GM23338 (cell line): ENCODE data around the gene MYCBP2. TPM values are rescaled to one million over a fixed set of nuclear protein-coding genes. Genes with fewer than 3 reads are reported as not detected.

Experiments used
- ATAC-seq: fragments of 200-7000 bp; cut with Tn5 transposase; 3 replicates; pipeline ENCODE4 v1.9.1; 2020
- DNase-seq: peaks from one replicate; pipeline ENCODE4 v3.0.0-alpha.2; 2015; ENCODE audit warnings: low spot score
- H2AFZ ChIP-seq: fragments of 200-600 bp; sonication (generic); 2 replicates; pipeline ENCODE4 v1.8.0; 2016; ENCODE audit warnings: antibody characterized with exemption, mild to moderate bottlenecking, moderate library complexity
- H3F3A ChIP-seq: fragments of 200-600 bp; sonication (generic); replicated peaks from 2 replicates; pipeline ENCODE4 v1.8.0; 2017; ENCODE audit warnings: antibody characterized with exemption, mixed run types, low read depth
- H3K27ac ChIP-seq: fragments of 200-600 bp; sonication (generic); 2 replicates; pipeline ENCODE4 v1.6.1; 2016; ENCODE audit warnings: low read depth
- H3K27me3 ChIP-seq: fragments of 200-600 bp; sonication (generic); 2 replicates; pipeline ENCODE4 v1.8.0; 2016; ENCODE audit warnings: mild to moderate bottlenecking, mixed run types, moderate library complexity; ENCODE audit not compliant: insufficient read depth
- H3K36me3 ChIP-seq: fragments of 200-600 bp; sonication (generic); 2 replicates; pipeline ENCODE4 v1.8.0; 2016; ENCODE audit warnings: mild to moderate bottlenecking; ENCODE audit not compliant: insufficient read depth
- H3K4me1 ChIP-seq: fragments of 200-600 bp; sonication (generic); 2 replicates; pipeline ENCODE4 v1.8.0; 2016; ENCODE audit warnings: mild to moderate bottlenecking, moderate library complexity; ENCODE audit not compliant: insufficient read depth
- H3K4me2 ChIP-seq: fragments of 200-600 bp; sonication (generic); 2 replicates; pipeline ENCODE4 v1.7.1; 2017; ENCODE audit warnings: mixed run types
- H3K4me3 ChIP-seq: fragments of 200-600 bp; sonication (generic); 2 replicates; pipeline ENCODE4 v1.6.1; 2016; ENCODE audit warnings: mixed run types
- H3K79me2 ChIP-seq: fragments of 200-600 bp; sonication (generic); replicated peaks from 2 replicates; pipeline ENCODE4 v1.8.0; 2017; ENCODE audit warnings: mild to moderate bottlenecking; ENCODE audit not compliant: insufficient read depth
- H3K9me2 ChIP-seq: fragments of 200-600 bp; sonication (generic); 2 replicates; pipeline ENCODE4 v1.8.0; 2017; ENCODE audit not compliant: insufficient read depth
- H4K20me1 ChIP-seq: fragments of 200-600 bp; sonication (generic); replicated peaks from 2 replicates; pipeline ENCODE4 v1.8.0; 2017; ENCODE audit warnings: mild to moderate bottlenecking; ENCODE audit not compliant: insufficient read depth
- H3K27ac Mint-ChIP-seq: 2 replicates; pipeline ENCODE4 v1.8.0; 2020; ENCODE audit warnings: inconsistent platforms, mild to moderate bottlenecking, moderate library complexity, mixed read lengths
- H3K27me3 Mint-ChIP-seq: 3 replicates; pipeline ENCODE4 v1.8.0; 2022; ENCODE audit warnings: low read depth, mild to moderate bottlenecking, moderate library complexity, mixed read lengths, inconsistent platforms; ENCODE audit not compliant: insufficient read depth, poor library complexity
- H3K36me3 Mint-ChIP-seq: 3 replicates; pipeline ENCODE4 v1.8.0; 2021; ENCODE audit warnings: low read depth, mild to moderate bottlenecking, inconsistent platforms, moderate library complexity, mixed read lengths
- H3K4me1 Mint-ChIP-seq: 3 replicates; pipeline ENCODE4 v1.8.0; 2020; ENCODE audit warnings: mild to moderate bottlenecking, inconsistent platforms, mixed read lengths
- H3K4me3 Mint-ChIP-seq: 3 replicates; pipeline ENCODE4 v1.8.0; 2021; ENCODE audit warnings: moderate library complexity, mild to moderate bottlenecking, inconsistent platforms, mixed read lengths
- H3K9me3 Mint-ChIP-seq: 3 replicates; pipeline ENCODE4 v1.8.0; 2020; ENCODE audit warnings: moderate library complexity, mild to moderate bottlenecking, inconsistent platforms, mixed read lengths
- CREB1 ChIP-seq: fragments of 250-450 bp; sonication (Bioruptor Pico); IDR thresholded peaks from 2 replicates; pipeline ENCODE4 v1.5.0; 2020; ENCODE audit warnings: low read depth, mild to moderate bottlenecking, moderate library complexity
- EZH2 ChIP-seq: fragments of 200-600 bp; sonication (generic); IDR thresholded peaks from one replicate; pipeline ENCODE4 v1.8.0; 2017; ENCODE audit warnings: antibody characterized with exemption, mild to moderate bottlenecking, low read depth; ENCODE audit not compliant: unreplicated experiment
- EZH2phosphoT487 ChIP-seq: fragments of 200-600 bp; sonication (generic); IDR thresholded peaks from one replicate; pipeline ENCODE4 v1.8.1; 2018; ENCODE audit warnings: antibody characterized with exemption; ENCODE audit not compliant: unreplicated experiment
- JUNB ChIP-seq: IDR thresholded peaks from one replicate; pipeline ENCODE4 v1.6.1; 2016; ENCODE audit warnings: antibody characterized with exemption; ENCODE audit not compliant: unreplicated experiment
- NANOG ChIP-seq: IDR thresholded peaks from 2 replicates; pipeline ENCODE4 v1.6.1; 2016; ENCODE audit warnings: antibody characterized with exemption, borderline replicate concordance
- POLR2AphosphoS5 ChIP-seq: IDR thresholded peaks from 2 replicates; pipeline ENCODE4 v1.6.1; 2016; ENCODE audit warnings: antibody characterized with exemption, low read depth
- STAT1 ChIP-seq: IDR thresholded peaks from one replicate; pipeline ENCODE4 v1.6.1; 2016; ENCODE audit warnings: antibody characterized with exemption; ENCODE audit not compliant: unreplicated experiment
- ZNF114 ChIP-seq: fragments of 250-450 bp; sonication (Bioruptor Pico); IDR thresholded peaks from 2 replicates; pipeline ENCODE4 v1.5.0; 2020; ENCODE audit warnings: mild to moderate bottlenecking, moderate library complexity
- ZNF331 ChIP-seq: fragments of 250-450 bp; sonication (Bioruptor Pico); IDR thresholded peaks from 2 replicates; pipeline ENCODE4 v1.5.0; 2020; ENCODE audit warnings: low read depth, mild to moderate bottlenecking, moderate library complexity
- polyA plus RNA-seq: library from polyadenylated mRNA; unstranded; fragments of >200 nt; fragmentation: Nextera tagmentation; extraction: Ambion mirVana; gene quantifications from 2 replicates; pipeline ENCODE4 v1.2.1, GENCODE V29; 2016
- total RNA-seq: library from RNA; depleted of rRNA; stranded (reverse); fragments of >200 nt; shearing (Covaris generic); gene quantifications from 2 replicates; pipeline ENCODE4 v1.2.3, GENCODE V29; 2014
- TF ChIP-seq, protein P1 (sequence below): IDR thresholded peaks from 2 replicates; pipeline ENCODE4 v1.6.1; 2016; ENCODE audit warnings: antibody characterized with exemption
- TF ChIP-seq, protein P2 (sequence below): fragments of 250-450 bp; sonication (Bioruptor Pico); IDR thresholded peaks from 2 replicates; pipeline ENCODE4 v1.5.0; 2020; ENCODE audit warnings: mild to moderate bottlenecking, moderate library complexity
- TF ChIP-seq, protein P3 (sequence below): IDR thresholded peaks from one replicate; pipeline ENCODE4 v1.6.1; 2018; ENCODE audit warnings: antibody characterized with exemption; ENCODE audit not compliant: unreplicated experiment
- TF ChIP-seq, protein P4 (sequence below), 2 experiments: fragments of 200-600 bp in 1 of 2; sonication (generic) in 1 of 2; conservative IDR thresholded peaks; 2 replicates each; pipeline versions ENCODE4 v1.5.1 to v1.6.1; 2016 to 2017; ENCODE audit warnings: antibody characterized with exemption in 2 of 2, low read depth in 2 of 2, mild to moderate bottlenecking in 2 of 2, moderate library complexity in 1 of 2

The MYCBP2 gene
- total and polyA plus RNA-seq, 2 experiments from 2014 or later, result 54.6 to 77.2 TPM

DNA sequence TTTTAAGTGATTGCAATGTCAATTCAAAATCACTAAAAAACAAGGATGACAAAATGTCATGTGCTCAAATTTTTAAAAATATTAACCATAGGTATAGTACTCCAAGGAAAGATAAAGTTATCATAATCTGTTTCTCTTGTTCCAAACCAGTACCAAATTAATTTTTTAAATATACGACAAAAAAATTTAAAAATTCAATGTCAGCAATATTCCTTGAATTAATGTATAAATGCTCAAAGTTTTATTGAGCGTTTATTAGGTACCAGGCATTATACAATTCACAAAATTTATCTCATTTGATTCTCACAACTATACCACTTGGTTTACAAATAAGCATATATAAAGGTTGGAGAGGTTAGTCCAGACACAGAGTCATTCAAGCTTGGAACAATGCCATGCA lies 64.7 kb downstream of the MYCBP2 start:
- no peaks in the 10 kb centered on the region for H3K9me2 ChIP-seq
- Mint-ChIP-seq H3K27ac (no peak overlapping the region), H3K36me3 (no peaks in the 10 kb centered on the region), H3K4me3 (no peak overlapping the region), H3K27me3 (no peaks in the 10 kb centered on the region), H3K9me3 (no peaks in the 10 kb centered on the region), H3K4me1 (no peaks in the 10 kb centered on the region)
- no peaks in the 10 kb centered on the region for H3F3A ChIP-seq
- no peak overlapping the region for H3K4me2 ChIP-seq
- no peak for ATAC-seq
- no peaks in the 10 kb centered on the region for H3K27me3 ChIP-seq
- H3K4me3 ChIP-seq, result no peak overlapping the region
- H3K79me2 ChIP-seq, result no peaks in the 10 kb centered on the region
- H3K4me1 ChIP-seq, result no peaks in the 10 kb centered on the region
- no peak overlapping the region for H2AFZ ChIP-seq
- TF ChIP-seq, protein P1, sequence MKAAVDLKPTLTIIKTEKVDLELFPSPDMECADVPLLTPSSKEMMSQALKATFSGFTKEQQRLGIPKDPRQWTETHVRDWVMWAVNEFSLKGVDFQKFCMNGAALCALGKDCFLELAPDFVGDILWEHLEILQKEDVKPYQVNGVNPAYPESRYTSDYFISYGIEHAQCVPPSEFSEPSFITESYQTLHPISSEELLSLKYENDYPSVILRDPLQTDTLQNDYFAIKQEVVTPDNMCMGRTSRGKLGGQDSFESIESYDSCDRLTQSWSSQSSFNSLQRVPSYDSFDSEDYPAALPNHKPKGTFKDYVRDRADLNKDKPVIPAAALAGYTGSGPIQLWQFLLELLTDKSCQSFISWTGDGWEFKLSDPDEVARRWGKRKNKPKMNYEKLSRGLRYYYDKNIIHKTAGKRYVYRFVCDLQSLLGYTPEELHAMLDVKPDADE, result no peak
- no peak for TF ChIP-seq NANOG
- no peak for TF ChIP-seq POLR2AphosphoS5
- TF ChIP-seq EZH2phosphoT487, result no peak
- TF ChIP-seq ZNF114 (CRISPR knock-in tag), result no peak
- TF ChIP-seq JUNB, result no peak
- TF ChIP-seq, protein P2, sequence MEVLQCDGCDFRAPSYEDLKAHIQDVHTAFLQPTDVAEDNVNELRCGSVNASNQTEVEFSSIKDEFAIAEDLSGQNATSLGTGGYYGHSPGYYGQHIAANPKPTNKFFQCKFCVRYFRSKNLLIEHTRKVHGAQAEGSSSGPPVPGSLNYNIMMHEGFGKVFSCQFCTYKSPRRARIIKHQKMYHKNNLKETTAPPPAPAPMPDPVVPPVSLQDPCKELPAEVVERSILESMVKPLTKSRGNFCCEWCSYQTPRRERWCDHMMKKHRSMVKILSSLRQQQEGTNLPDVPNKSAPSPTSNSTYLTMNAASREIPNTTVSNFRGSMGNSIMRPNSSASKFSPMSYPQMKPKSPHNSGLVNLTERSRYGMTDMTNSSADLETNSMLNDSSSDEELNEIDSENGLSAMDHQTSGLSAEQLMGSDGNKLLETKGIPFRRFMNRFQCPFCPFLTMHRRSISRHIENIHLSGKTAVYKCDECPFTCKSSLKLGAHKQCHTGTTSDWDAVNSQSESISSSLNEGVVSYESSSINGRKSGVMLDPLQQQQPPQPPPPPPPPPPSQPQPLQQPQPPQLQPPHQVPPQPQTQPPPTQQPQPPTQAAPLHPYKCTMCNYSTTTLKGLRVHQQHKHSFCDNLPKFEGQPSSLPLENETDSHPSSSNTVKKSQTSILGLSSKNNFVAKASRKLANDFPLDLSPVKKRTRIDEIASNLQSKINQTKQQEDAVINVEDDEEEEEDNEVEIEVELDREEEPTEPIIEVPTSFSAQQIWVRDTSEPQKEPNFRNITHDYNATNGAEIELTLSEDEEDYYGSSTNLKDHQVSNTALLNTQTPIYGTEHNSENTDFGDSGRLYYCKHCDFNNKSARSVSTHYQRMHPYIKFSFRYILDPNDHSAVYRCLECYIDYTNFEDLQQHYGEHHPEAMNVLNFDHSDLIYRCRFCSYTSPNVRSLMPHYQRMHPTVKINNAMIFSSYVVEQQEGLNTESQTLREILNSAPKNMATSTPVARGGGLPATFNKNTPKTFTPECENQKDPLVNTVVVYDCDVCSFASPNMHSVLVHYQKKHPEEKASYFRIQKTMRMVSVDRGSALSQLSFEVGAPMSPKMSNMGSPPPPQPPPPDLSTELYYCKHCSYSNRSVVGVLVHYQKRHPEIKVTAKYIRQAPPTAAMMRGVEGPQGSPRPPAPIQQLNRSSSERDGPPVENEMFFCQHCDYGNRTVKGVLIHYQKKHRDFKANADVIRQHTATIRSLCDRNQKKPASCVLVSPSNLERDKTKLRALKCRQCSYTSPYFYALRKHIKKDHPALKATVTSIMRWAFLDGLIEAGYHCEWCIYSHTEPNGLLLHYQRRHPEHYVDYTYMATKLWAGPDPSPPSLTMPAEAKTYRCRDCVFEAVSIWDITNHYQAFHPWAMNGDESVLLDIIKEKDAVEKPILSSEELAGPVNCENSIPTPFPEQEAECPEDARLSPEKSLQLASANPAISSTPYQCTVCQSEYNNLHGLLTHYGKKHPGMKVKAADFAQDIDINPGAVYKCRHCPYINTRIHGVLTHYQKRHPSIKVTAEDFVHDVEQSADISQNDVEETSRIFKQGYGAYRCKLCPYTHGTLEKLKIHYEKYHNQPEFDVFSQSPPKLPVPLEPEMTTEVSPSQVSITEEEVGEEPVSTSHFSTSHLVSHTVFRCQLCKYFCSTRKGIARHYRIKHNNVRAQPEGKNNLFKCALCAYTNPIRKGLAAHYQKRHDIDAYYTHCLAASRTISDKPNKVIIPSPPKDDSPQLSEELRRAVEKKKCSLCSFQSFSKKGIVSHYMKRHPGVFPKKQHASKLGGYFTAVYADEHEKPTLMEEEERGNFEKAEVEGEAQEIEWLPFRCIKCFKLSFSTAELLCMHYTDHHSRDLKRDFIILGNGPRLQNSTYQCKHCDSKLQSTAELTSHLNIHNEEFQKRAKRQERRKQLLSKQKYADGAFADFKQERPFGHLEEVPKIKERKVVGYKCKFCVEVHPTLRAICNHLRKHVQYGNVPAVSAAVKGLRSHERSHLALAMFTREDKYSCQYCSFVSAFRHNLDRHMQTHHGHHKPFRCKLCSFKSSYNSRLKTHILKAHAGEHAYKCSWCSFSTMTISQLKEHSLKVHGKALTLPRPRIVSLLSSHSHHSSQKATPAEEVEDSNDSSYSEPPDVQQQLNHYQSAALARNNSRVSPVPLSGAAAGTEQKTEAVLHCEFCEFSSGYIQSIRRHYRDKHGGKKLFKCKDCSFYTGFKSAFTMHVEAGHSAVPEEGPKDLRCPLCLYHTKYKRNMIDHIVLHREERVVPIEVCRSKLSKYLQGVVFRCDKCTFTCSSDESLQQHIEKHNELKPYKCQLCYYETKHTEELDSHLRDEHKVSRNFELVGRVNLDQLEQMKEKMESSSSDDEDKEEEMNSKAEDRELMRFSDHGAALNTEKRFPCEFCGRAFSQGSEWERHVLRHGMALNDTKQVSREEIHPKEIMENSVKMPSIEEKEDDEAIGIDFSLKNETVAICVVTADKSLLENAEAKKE, result no peak
- TF ChIP-seq, protein P3, sequence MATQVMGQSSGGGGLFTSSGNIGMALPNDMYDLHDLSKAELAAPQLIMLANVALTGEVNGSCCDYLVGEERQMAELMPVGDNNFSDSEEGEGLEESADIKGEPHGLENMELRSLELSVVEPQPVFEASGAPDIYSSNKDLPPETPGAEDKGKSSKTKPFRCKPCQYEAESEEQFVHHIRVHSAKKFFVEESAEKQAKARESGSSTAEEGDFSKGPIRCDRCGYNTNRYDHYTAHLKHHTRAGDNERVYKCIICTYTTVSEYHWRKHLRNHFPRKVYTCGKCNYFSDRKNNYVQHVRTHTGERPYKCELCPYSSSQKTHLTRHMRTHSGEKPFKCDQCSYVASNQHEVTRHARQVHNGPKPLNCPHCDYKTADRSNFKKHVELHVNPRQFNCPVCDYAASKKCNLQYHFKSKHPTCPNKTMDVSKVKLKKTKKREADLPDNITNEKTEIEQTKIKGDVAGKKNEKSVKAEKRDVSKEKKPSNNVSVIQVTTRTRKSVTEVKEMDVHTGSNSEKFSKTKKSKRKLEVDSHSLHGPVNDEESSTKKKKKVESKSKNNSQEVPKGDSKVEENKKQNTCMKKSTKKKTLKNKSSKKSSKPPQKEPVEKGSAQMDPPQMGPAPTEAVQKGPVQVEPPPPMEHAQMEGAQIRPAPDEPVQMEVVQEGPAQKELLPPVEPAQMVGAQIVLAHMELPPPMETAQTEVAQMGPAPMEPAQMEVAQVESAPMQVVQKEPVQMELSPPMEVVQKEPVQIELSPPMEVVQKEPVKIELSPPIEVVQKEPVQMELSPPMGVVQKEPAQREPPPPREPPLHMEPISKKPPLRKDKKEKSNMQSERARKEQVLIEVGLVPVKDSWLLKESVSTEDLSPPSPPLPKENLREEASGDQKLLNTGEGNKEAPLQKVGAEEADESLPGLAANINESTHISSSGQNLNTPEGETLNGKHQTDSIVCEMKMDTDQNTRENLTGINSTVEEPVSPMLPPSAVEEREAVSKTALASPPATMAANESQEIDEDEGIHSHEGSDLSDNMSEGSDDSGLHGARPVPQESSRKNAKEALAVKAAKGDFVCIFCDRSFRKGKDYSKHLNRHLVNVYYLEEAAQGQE, result no peak
- TF ChIP-seq, protein P4, sequence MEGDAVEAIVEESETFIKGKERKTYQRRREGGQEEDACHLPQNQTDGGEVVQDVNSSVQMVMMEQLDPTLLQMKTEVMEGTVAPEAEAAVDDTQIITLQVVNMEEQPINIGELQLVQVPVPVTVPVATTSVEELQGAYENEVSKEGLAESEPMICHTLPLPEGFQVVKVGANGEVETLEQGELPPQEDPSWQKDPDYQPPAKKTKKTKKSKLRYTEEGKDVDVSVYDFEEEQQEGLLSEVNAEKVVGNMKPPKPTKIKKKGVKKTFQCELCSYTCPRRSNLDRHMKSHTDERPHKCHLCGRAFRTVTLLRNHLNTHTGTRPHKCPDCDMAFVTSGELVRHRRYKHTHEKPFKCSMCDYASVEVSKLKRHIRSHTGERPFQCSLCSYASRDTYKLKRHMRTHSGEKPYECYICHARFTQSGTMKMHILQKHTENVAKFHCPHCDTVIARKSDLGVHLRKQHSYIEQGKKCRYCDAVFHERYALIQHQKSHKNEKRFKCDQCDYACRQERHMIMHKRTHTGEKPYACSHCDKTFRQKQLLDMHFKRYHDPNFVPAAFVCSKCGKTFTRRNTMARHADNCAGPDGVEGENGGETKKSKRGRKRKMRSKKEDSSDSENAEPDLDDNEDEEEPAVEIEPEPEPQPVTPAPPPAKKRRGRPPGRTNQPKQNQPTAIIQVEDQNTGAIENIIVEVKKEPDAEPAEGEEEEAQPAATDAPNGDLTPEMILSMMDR (conservative IDR thresholded peaks at IDR 0.05; ENCODE audit: low read depth in 2 of 2), result no peak
- no peak for TF ChIP-seq EZH2
- TF ChIP-seq ZNF331 (CRISPR knock-in tag), result no peak
- TF ChIP-seq CREB1, result no peak
- TF ChIP-seq STAT1, result no peak
- H4K20me1 ChIP-seq, result no peaks in the 10 kb centered on the region
- DNase-seq, result no peak
- no peak overlapping the region for H3K27ac ChIP-seq
- peaks cover 4% of the 10 kb centered on the region; the same call in 1 of the 2 replicates for H3K36me3 ChIP-seq
